IPS DF 4.7 (cell line): ENCODE data around the gene PSMD12.
"Not testable (repeated sequence)": the region's sequence is repeated elsewhere in the genome, so short reads cannot be mapped to it uniquely, and the experiment has no call there.

Source experiments
- DNase-seq: peaks from one replicate; pipeline ENCODE4 v3.0.0-alpha.2; 2013; ENCODE audit warnings: low spot score; ENCODE audit errors: extremely low read depth

The PSMD12 gene

GRCh38 chr17:67366193-67367157 lies at the start of gene PSMD12:
Gene PSMD12, minus strand, starts transcription at chr17:67366577. Its CDS starts 58 bp downstream, at chr17:67366519.
- no peak for DNase-seq

GRCh38 chr17:67415291-67415690 lies 48.9 kb upstream of the PSMD12 start:
- no peak for DNase-seq

GRCh38 chr17:67414559-67414958 lies 48.2 kb upstream of the PSMD12 start:
- DNase-seq, result no peak

- no peak for DNase-seq
Observed at GRCh38 chr17:67414130-67414529, 47.8 kb upstream of the PSMD12 start.

- DNase-seq, result no peak
Observed at GRCh38 chr17:67413388-67413787, 47.0 kb upstream of the PSMD12 start.

- no peak for DNase-seq
Observed at GRCh38 chr17:67412941-67413340, 46.6 kb upstream of the PSMD12 start.

GRCh38 chr17:67412032-67412431 lies 45.7 kb upstream of the PSMD12 start:
- no peak for DNase-seq

- DNase-seq, result no peak
Observed at GRCh38 chr17:67411397-67411796, 45.0 kb upstream of the PSMD12 start.

- DNase-seq, result not testable (repeated sequence)
Observed at GRCh38 chr17:67408455-67408830, 42.1 kb upstream of the PSMD12 start.

- DNase-seq, result no peak
Observed at GRCh38 chr17:67403483-67403882, 37.1 kb upstream of the PSMD12 start.

GRCh38 chr17:67403065-67403464 lies 36.7 kb upstream of the PSMD12 start:
- no peak for DNase-seq

- DNase-seq, result no peak
Observed at GRCh38 chr17:67401598-67402504, 35.5 kb upstream of the PSMD12 start.

GRCh38 chr17:67401106-67401505 lies 34.7 kb upstream of the PSMD12 start:
- DNase-seq, result no peak

GRCh38 chr17:67400193-67400592 lies 33.8 kb upstream of the PSMD12 start:
- DNase-seq, result no peak

GRCh38 chr17:67399676-67400075 lies 33.3 kb upstream of the PSMD12 start:
- DNase-seq, result no peak

- DNase-seq, result no peak
Observed at GRCh38 chr17:67393809-67394397, 27.5 kb upstream of the PSMD12 start.

GRCh38 chr17:67392111-67392510 lies 25.7 kb upstream of the PSMD12 start:
- no peak for DNase-seq

- no peak for DNase-seq
Observed at GRCh38 chr17:67390646-67391361, 24.4 kb upstream of the PSMD12 start.

GRCh38 chr17:67390006-67390645 lies 23.7 kb upstream of the PSMD12 start:
- DNase-seq, result no peak

- no peak for DNase-seq
Observed at GRCh38 chr17:67388986-67389385, 22.6 kb upstream of the PSMD12 start.
